ENCODE measurements around the gene PRLHR. TPM values are rescaled to one million over a fixed set of nuclear protein-coding genes. Genes with fewer than 3 reads are reported as not detected.

The PRLHR gene
- polyA plus RNA-seq, 1 donor = not detected

DNA sequence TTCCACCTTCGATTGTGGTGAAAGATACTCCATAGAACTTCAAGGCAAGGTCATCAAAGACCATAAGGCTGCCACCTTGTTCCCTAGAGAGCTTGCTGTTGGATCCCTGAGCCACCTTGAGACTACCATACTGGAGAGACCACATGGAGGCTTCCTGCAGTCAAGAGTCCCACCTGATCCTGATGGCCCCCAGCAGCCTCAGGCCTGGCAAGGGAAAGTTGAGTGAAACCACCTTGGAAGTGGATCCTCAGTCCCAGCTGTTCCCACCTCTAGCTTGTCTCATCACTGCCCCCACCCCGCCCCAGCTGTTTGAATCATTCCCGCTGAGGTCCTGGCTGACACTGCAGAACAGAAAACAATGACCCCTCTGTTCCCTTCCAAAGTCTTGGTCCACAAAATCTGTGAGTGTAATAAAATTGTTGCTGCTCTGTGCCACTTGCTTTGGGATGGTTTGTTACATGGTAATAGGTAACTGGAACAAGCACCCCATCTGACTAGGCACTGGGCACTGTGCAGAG is 32.0 kb downstream of the PRLHR start:
- DNase-seq = no peak

DNA sequence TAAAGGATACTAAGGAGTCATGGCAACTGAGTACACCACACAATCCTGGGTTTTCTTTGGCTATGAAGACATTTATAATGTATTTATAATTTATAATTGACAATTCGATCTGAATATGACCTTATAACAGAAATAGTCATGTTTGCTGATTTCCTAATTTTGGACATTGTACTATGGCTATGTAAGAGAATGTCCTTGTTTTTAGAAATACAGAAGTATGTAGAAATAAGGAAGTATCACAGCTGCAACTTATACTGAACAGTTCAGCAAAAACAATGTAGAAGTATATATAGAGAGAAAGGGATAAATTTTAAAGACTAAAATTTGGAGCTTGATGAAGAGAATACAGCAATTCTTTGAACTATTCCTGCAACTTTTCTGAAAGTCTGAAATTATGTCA is 32.6 kb downstream of the PRLHR start:
- DNase-seq = no peak

DNA sequence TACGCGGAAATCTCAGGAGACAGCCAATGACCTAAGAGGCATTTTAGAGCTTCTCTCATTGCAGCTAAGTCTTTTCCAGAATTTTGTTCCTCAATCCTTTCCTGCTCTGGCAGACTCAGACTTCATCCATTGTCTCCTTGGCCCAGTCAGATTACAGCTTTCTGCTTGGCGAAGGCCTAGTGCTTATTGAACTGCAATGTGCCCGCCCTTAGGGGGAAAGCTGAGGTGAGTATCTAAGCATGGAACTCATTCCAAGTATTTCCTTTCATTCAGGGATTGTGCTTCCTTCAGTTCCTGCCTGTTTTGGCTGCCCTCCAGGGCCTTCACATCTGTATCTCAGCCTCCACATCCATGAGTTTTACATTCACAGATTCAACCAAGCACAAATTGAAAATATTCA is 37.5 kb downstream of the PRLHR start:
- no peak for DNase-seq

DNA sequence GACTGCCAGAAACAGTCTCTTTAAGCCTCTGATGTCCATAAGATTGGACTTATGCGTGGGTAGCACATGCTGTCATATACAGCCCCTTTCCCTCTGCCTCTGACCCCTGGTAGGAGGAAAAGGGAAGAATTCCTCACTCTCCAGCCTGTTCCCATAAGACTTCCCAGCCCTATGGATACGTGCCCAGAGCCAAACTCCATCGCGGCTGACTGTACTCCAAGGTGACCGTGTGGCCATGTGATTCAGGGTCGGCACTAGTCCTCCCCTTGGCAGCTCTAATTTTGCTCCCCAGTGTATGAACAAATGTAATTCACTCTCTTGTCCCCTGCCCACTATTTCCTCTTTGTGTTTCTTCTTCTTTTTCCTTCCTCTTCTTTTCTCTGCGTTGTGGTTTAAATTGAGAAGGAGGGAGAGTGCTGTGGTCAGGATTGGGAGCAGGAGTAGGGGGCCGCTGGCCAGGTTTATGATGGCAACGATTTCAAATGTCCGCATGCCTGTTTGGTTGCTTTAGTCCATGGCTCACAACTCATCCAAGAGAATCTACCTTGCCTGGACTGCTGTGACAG is 43.8 kb downstream of the PRLHR start:
- no peak for DNase-seq

DNA sequence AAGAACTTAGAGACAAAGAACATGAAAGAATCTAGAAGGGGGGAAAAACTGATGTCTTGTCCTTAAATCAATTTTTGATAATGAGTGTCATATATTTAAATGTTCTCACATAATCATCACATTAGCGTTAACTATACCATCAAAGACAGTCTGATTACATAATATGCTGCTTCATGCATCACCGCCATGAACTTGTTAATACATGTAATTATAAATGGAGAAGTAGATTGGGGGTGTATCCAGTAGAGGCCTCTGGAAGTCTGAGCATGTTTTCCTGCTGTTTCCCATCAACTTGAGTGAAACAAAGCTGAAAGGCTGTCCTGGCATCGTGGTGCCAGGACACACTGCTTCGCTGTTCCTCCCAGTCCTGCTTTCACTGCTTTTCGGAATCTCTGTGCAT is 48.2 kb downstream of the PRLHR start:
- no peak for DNase-seq

DNA sequence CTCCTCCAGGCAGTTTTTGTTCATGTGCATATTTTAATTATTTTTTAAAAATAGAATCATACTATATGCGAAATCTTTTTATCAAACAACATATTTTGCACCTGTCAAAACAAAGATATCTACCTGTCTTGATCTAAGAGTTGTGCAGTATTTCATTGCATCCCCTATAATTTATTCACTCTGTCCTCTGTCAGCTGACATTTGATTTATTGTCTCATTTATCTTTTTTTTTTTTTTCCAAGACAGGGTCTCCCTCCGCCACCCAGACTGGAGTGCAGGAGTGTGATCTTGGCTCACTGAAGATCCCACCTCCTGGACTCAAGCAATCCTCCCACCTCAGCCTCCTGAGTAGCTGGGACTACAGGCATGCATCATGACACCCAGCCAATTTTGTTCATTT is 49.0 kb downstream of the PRLHR start:
- no peak for DNase-seq

DNA sequence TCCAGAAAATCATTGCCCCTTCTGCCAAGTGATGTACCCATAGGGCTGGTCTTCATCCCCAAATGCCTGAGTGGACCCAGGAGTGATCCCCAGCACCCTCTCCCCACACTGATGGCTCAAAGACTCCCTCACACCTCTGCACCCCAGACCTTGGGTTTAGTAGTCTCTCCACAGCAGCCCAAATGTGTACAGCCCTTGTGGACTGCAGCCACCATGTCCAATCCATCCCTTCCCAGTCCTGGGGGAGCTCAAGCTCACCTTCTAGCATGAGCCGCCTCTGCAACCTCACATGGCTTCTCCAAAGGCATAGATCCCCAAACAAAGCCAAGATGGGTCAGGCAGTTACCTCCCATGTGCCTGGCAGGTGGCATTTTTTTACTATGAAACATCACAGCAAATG is 50.1 kb downstream of the PRLHR start:
- no peak for DNase-seq

DNA sequence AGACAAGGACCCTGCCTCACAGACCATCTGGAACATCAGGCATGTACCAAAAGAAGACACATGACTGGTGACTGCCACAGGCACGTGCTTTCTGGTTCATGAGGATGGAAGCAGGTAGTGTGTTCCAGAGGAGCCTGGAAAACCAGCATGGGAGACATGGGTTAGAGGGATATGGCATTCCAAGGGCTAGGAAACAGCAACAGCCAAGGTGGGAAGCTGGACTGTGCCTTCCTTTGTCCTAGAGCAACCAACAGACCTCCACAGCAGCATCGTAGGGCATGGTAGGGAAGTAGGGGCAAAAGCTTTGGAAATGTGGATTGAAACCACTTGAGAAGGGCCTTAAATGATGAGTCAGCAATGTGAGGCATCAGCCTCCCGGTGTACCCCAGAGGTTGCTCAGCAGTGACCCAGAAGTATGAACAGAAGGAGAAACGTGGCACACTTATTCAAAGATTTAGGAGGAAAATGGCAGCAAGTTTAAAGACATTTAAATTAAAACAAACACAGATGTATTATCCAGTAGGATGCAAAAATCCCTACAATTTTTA is 51.0 kb downstream of the PRLHR start:
- no peak for DNase-seq

DNA sequence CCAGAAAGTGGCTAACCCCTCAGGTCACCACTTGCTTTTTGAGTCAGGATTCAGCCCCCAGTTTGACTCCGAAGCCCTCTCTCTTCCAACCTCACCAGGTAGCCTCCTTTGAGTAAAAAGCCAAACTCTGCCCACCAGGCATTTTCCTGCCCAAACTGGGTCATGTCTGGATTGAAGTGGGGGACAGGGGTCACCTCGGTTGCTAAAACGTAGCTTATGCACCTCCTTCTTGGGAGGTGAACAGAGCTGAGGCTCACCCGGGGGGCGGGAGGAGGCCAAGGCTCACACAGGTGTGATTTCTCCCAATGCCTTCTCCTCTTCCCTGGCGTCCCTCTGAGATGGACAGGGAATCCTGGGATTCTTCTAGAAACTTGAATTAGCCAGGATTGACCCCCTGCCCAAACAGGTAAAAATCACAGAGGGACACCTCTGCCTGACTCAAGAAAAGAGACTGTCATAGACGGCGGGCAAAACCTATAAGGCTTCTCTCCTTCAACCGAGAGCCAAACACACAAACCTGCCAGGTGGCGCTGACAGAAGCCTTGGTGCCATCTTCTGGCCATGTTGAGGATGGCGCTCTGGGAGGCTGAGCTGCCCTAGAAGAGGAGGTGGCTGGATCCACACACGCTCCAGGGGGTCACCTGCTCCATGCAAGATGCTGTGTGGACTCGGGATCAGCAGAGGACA is 51.6 kb downstream of the PRLHR start:
- DNase-seq = no peak

DNA sequence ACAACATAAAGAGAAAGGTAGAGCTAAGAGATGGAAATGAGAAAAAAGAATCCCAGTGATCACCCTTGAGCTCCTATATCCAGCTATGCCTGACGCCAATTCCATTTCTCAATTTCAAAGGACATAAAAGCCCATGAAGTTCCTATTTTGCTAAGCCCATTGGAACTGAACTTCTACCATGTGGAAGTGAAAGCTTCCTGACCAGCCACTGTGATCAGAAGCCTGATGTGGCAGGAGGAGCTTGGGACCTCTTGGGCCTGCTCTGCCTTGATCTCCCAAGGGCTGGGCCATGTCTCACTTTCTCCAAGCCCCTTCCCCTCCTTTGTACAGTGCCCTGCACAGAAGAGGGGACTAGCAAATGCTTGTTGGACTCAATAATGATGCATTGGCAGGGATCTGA is 52.7 kb downstream of the PRLHR start:
- DNase-seq = no peak

DNA sequence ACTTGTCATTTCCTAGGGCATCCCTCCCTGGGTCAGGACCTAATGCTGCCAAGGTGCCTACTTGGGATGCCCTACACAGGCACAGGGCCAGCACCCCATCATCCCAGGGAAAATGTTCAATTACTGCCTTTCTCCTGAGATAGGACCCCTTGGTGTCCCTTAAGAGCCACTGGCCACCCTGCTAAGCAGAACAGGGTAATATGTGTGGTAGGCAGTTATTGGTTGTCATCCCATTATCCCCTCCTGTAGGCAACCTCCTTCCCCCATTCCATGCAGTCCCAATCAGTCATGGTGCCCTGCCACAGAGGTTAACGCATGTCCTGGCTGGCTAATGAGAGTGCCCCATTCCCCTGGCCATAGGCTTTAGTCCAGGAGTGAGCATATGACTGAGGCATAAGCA is 53.2 kb downstream of the PRLHR start:
- no peak for DNase-seq

DNA sequence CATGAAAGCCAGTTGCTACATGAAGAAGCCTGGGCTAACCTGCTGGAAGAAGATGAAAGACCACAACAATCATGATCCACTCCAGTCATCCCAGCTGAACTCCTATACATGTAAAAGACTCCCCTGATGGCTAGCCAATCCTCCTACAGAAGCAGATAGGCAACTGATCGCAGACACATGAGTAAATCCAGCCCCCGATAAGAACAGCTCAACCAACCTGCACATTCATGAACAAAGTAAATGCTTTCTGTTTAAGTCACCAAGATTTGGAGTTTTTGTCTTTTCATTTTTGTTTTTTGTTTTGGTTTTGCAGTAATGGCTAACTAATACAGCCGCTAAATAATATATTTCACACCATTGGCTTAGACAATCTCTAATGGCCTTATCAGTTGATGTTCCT is 53.7 kb downstream of the PRLHR start:
- DNase-seq = no peak

Other genes starting within 250 kb of the PRLHR start
- gene CACUL1, start 159.3 kb upstream of the PRLHR start, polyA plus RNA-seq (ENCODE audit: insufficient read length) = 25.7 TPM